ENCODE data around the gene PCNX2. TPM values are rescaled to one million over a fixed set of nuclear protein-coding genes. Genes with fewer than 3 reads are reported as not detected.

Gene PCNX2
- total and polyA plus RNA-seq, 2 donors (not counting 3 experiments of a cell fraction or from before 2014, with no cell fraction given) = 6.6 to 11.0 TPM

DNA sequence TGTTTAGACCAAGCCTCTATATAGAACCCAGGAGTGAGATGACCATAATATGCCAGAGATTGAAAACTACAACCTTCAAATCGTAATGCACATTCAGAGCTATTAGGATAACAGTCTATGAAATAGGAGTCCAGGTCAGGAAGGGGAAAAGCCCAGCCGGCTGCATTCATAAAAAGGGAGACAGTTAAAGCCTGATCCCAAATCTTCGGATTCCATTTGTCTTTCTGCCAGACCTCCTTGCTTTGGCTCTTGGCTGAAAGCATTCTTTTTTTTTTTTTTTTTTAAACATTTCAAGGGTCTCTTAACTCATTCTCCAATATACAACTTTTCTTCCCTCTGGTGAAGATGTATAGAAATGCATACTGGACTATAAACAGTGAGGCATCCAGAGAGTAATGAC, 264.0 kb downstream of the PCNX2 start:
- no peaks in the 10 kb centered on the region for H4K20me1 ChIP-seq (replicated peaks; ENCODE audit: control insufficient read depth, extremely low read depth, insufficient read depth, low read length)
- no peaks in the 10 kb centered on the region for H3K27me3 ChIP-seq (ENCODE audit: control insufficient read depth in 2 of 2, insufficient read depth in 2 of 2, low read length in 2 of 2)
- H3K4me1 ChIP-seq (ENCODE audit: control insufficient read depth, extremely low read depth, insufficient read depth, low read length) = no peaks in the 10 kb centered on the region
- POLR2A ChIA-PET = no interaction called here
- H3K9me3 ChIP-seq (replicated peaks; ENCODE audit: control insufficient read depth, insufficient read depth, low read length) = no peaks in the 10 kb centered on the region
- no peak overlapping the region for H3K27ac ChIP-seq (ENCODE audit: insufficient read depth, low read depth, low read length)
- CTCF ChIA-PET = interaction anchor here (1.1 kb wide), 1 partner anchor 69 kb away, joined by 3 read pairs; no protein-coding TSS in a partner anchor
- H3K9ac ChIP-seq (replicated peaks; ENCODE audit: extremely low read depth, insufficient read depth, low read length) = no peak overlapping the region
- no peak for DNase-seq (ENCODE audit: low read depth, low spot score)
- dilution Hi-C loops (cut with MboI; ENCODE audit: extremely low pct_ligation_motif_present, low sequenced_read_pairs) (no loop called here), intact Hi-C loops (cut with micrococcal nuclease) (no loop called here)
- TF ChIP-seq POLR2AphosphoS5 (IDR thresholded peaks at IDR 0.05; ENCODE audit: insufficient read depth, low read depth, low read length) = no peak
- no peak for TF ChIP-seq MYC (IDR thresholded peaks at IDR 0.05; ENCODE audit: low read depth, low read length)
- no peak for TF ChIP-seq FOS (IDR thresholded peaks at IDR 0.05; ENCODE audit: borderline replicate concordance, insufficient read depth, low read length)
- no peak for TF ChIP-seq GATA2 (IDR thresholded peaks at IDR 0.05; ENCODE audit: insufficient read depth, insufficient read length, low read depth, low read length)
- TF ChIP-seq EZH2 (IDR thresholded peaks at IDR 0.05; ENCODE audit: borderline replicate concordance, low read depth, low read length, severe bottlenecking) = no peak
- TF ChIP-seq, protein P1, sequence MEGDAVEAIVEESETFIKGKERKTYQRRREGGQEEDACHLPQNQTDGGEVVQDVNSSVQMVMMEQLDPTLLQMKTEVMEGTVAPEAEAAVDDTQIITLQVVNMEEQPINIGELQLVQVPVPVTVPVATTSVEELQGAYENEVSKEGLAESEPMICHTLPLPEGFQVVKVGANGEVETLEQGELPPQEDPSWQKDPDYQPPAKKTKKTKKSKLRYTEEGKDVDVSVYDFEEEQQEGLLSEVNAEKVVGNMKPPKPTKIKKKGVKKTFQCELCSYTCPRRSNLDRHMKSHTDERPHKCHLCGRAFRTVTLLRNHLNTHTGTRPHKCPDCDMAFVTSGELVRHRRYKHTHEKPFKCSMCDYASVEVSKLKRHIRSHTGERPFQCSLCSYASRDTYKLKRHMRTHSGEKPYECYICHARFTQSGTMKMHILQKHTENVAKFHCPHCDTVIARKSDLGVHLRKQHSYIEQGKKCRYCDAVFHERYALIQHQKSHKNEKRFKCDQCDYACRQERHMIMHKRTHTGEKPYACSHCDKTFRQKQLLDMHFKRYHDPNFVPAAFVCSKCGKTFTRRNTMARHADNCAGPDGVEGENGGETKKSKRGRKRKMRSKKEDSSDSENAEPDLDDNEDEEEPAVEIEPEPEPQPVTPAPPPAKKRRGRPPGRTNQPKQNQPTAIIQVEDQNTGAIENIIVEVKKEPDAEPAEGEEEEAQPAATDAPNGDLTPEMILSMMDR (IDR thresholded peaks at IDR 0.05; ENCODE audit: extremely low read depth in 1 of 2, insufficient read depth in 1 of 2, low read depth in 1 of 2, low read length in 2 of 2) = no peak
- no peak for TF ChIP-seq JUN (IDR thresholded peaks at IDR 0.05; ENCODE audit: borderline replicate concordance, insufficient read depth, insufficient read length, low read depth)
- no peak for TF ChIP-seq POLR2A (IDR thresholded peaks at IDR 0.05; ENCODE audit: low read depth, low read length)
- TF ChIP-seq, protein P2, sequence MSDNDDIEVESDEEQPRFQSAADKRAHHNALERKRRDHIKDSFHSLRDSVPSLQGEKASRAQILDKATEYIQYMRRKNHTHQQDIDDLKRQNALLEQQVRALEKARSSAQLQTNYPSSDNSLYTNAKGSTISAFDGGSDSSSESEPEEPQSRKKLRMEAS (IDR thresholded peaks at IDR 0.05; ENCODE audit: insufficient read depth, insufficient read length) = no peak
- no peaks in the 10 kb centered on the region for H3K79me2 ChIP-seq (ENCODE audit: control insufficient read depth, insufficient read depth, low read length)
- no peak overlapping the region for H3K4me3 ChIP-seq (replicated peaks in 1 of 3; ENCODE audit: insufficient read depth in 1 of 3, low read depth in 1 of 3, low read length in 3 of 3)
- BruUV-seq (replicated peaks) = no TSS peak
- no peak overlapping the region for H2AFZ ChIP-seq (ENCODE audit: low read depth, low read length)
- FAIRE-seq = no peak
- no peak overlapping the region for H3K4me2 ChIP-seq (ENCODE audit: insufficient read depth, low read length)
- no peaks in the 10 kb centered on the region for H3K36me3 ChIP-seq (ENCODE audit: control insufficient read depth in 2 of 2, extremely low read depth in 1 of 2, insufficient read depth in 2 of 2, low read length in 2 of 2)
- no peaks in the 10 kb centered on the region for H3K9me1 ChIP-seq (replicated peaks; ENCODE audit: control insufficient read depth, extremely low read depth, insufficient read depth, low read length)
